A673 (cell line): ENCODE data around the gene PEPD. TPM values are rescaled to one million over a fixed set of nuclear protein-coding genes. Genes with fewer than 3 reads are reported as not detected.

Experiments used
- BruUV-seq: library from RNA; stranded (reverse); fragments of 400-500 nt; replicated peaks from 2 replicates; lab custom pipeline; 2021; lab: Mats Ljungman, UMichigan
- CTCF ChIA-PET: fragments of 300-600 bp; sonication (Branson Sonifier 250); formaldehyde crosslinking; loops from one replicate; lab custom pipeline; 2022; ENCODE audit warnings: antibody characterized with exemption; lab: Charles Lee
- POLR2A ChIA-PET: fragments of 300-600 bp; sonication (Branson Sonifier 250); formaldehyde crosslinking; loops from one replicate; lab custom pipeline; 2022; ENCODE audit warnings: antibody characterized with exemption; ENCODE audit not compliant: low non-redundant PET; lab: Charles Lee
- DNase-seq: peaks from one replicate; pipeline ENCODE4 v3.0.0-alpha.2; 2015; ENCODE audit warnings: low spot score
- H3K27ac ChIP-seq: fragments of 200-600 bp; sonication (generic); 2 replicates; pipeline ENCODE4 v1.5.1; 2016; ENCODE audit warnings: mixed run types, low read depth, mild to moderate bottlenecking, mixed read lengths, antibody characterized with exemption, low read length; ENCODE audit not compliant: poor library complexity, severe bottlenecking
- H3K27me3 ChIP-seq: fragments of 200-600 bp; sonication (generic); replicated peaks from 2 replicates; pipeline ENCODE4 v1.6.1; 2017; ENCODE audit warnings: mixed run types, low read depth, mild to moderate bottlenecking, mixed read lengths, antibody characterized with exemption, low read length; ENCODE audit not compliant: insufficient read depth, poor library complexity
- H3K36me3 ChIP-seq: fragments of 200-600 bp; sonication (generic); 2 replicates; pipeline ENCODE4 v1.6.1; 2016; ENCODE audit warnings: mixed run types, mild to moderate bottlenecking, mixed read lengths, antibody characterized with exemption, low read length; ENCODE audit not compliant: insufficient read depth, poor library complexity, severe bottlenecking
- H3K4me1 ChIP-seq: fragments of 200-600 bp; sonication (generic); 2 replicates; pipeline ENCODE4 v1.6.1; 2017; ENCODE audit warnings: mixed run types, mild to moderate bottlenecking, mixed read lengths, antibody characterized with exemption, low read length; ENCODE audit not compliant: insufficient read depth, poor library complexity, severe bottlenecking
- H3K4me3 ChIP-seq: fragments of 200-600 bp; sonication (generic); 2 replicates; pipeline ENCODE4 v1.5.1; 2016; ENCODE audit warnings: low read depth, mixed run types, mild to moderate bottlenecking, mixed read lengths, low read length; ENCODE audit not compliant: poor library complexity, severe bottlenecking
- H3K9me3 ChIP-seq: fragments of 200-600 bp; sonication (generic); 2 replicates; pipeline ENCODE4 v1.6.1; 2016; ENCODE audit warnings: mixed run types, low read depth, mild to moderate bottlenecking, mixed read lengths, antibody characterized with exemption, low read length; ENCODE audit not compliant: poor library complexity, severe bottlenecking
- EZH2 ChIP-seq: fragments of 200-600 bp; sonication (generic); IDR thresholded peaks from 2 replicates; pipeline ENCODE4 v1.6.1; 2017; ENCODE audit warnings: borderline replicate concordance, low read depth, mild to moderate bottlenecking, mixed read lengths, antibody characterized with exemption, low read length; ENCODE audit not compliant: poor library complexity, severe bottlenecking
- intact Hi-C: fragments of 100-400 bp; cut with micrococcal nuclease; formaldehyde crosslinking; loops from one replicate; pipeline ENCODE4 v1.10.0; 2022; ENCODE audit not compliant: unreplicated experiment
- total RNA-seq: library from RNA; stranded (reverse); gene quantifications from 2 replicates; pipeline ENCODE4 v1.2.3, GENCODE V29; 2021
- TF ChIP-seq, protein P1 (sequence below): fragments of 300-800, 200-600 bp; sonication (generic); conservative IDR thresholded peaks from 2 replicates; pipeline ENCODE4 v1.5.1; 2017; ENCODE audit warnings: low read depth, mild to moderate bottlenecking, antibody characterized with exemption, low read length, moderate library complexity, mixed read lengths

Gene PEPD
- total RNA-seq, 1 experiment from 2014 or later: 82.2 TPM

DNA sequence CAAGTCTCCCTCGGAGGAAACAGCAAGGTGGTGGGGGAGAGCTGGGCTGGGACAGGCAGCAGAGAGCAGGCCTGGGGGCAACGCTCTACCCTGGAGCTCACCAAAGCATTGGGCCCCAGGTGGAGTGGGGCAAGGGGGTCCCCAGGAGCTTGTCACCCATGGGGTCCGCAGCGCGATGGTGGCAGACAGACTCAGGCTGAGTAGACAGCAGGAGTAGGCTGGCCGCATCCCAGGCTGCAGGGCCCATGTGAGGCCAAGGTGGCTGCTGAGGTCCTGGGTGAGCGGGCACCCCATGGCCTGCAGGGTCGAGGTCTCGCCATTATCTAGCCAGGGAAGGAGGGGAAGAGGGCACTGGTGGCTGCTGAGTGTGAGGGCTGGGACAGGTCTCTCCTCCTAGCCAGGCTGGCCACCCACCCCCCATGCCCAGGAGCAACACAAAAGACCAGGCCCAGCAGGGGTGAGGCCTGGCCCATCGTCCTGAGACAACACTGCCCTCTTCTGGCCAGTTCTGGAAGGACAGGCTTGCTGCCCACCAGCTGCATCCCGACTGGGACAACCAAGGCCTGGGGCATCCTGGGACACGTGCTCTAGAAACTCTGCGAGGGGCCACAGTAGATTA is 115.0 kb downstream of the PEPD start:
- Histone ChIP-seq H3K27ac (no peak overlapping the region), H3K36me3 (no peaks in the 10 kb centered on the region), H3K4me1 (no peaks in the 10 kb centered on the region), H3K9me3 (no peaks in the 10 kb centered on the region), H3K4me3 (no peak overlapping the region), H3K27me3 (no peaks in the 10 kb centered on the region)
- POLR2A ChIA-PET: no interaction called here
- DNase-seq: peak; percentile 71
- intact Hi-C loops: loop anchor here (2.0 to 10.0 kb wide), 3 partner anchors 164 to 282 kb away; no protein-coding TSS in a partner anchor
- BruUV-seq: no TSS peak
- no peak for TF ChIP-seq EZH2
- TF ChIP-seq, protein P1, sequence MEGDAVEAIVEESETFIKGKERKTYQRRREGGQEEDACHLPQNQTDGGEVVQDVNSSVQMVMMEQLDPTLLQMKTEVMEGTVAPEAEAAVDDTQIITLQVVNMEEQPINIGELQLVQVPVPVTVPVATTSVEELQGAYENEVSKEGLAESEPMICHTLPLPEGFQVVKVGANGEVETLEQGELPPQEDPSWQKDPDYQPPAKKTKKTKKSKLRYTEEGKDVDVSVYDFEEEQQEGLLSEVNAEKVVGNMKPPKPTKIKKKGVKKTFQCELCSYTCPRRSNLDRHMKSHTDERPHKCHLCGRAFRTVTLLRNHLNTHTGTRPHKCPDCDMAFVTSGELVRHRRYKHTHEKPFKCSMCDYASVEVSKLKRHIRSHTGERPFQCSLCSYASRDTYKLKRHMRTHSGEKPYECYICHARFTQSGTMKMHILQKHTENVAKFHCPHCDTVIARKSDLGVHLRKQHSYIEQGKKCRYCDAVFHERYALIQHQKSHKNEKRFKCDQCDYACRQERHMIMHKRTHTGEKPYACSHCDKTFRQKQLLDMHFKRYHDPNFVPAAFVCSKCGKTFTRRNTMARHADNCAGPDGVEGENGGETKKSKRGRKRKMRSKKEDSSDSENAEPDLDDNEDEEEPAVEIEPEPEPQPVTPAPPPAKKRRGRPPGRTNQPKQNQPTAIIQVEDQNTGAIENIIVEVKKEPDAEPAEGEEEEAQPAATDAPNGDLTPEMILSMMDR: peak; percentile 90
- CTCF ChIA-PET: interaction anchor here (0.9 to 1.6 kb wide), 5 partner anchors 9 to 192 kb away, joined by 3 to 6 read pairs (median 4); no protein-coding TSS in a partner anchor

DNA sequence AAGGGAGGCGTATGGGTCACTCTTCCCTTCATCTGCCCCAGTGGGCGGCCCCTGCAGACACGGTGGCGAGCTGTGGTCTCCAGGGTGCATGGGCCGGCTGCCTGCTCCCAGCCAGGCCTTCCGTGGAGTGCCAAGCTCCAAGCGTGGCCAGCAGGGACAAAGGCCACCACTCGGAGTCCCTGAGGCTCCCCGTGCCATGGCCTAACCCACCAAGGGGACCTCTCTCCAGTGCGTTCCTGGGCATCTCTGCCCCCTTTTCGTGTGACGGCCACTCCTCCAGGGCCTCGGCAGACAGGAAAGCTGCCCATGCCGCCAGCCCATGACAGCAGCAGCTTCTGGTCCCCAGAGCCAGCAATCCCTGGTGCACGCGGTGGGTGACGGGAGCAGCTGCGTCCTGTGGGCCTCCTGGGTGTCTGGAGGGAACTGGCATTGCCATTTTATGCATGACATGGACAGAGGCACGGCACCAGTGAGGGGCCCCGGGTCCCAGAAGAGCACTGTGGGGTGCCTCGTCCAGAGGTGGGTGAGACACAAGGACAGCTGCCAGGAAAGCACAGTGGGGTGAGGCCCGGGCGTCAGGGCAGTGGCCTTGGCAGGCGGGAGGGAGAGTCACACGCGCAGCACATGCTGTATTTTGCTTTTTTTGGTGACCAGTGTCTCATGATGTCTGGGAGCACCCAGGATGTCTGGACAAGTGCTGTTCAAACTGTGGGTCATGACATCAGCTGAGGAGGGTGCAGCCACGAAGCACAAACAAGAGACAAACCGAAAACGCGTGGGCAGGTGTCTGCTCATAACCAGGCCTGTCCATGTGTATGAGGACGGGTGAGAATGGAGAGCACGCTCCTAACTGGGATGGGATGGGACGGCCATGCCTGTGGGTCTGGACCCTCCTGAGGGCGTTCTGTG is 115.8 kb downstream of the PEPD start:
- Histone ChIP-seq H3K4me3 (no peak overlapping the region), H3K4me1 (no peaks in the 10 kb centered on the region), H3K36me3 (no peaks in the 10 kb centered on the region), H3K27ac (no peak overlapping the region), H3K9me3 (no peaks in the 10 kb centered on the region), H3K27me3 (no peaks in the 10 kb centered on the region)
- intact Hi-C loops: loop anchor here (2.0 to 10.0 kb wide), 3 partner anchors 163 to 281 kb away; no protein-coding TSS in a partner anchor
- no TSS peak for BruUV-seq
- no peak for DNase-seq
- ChIA-PET POLR2A (no interaction called here), CTCF (interaction anchor here (0.9 to 1.6 kb wide), 4 partner anchors 10 to 191 kb away, joined by 3 to 6 read pairs (median 4); no protein-coding TSS in a partner anchor)
- TF ChIP-seq, protein P1: no peak

DNA sequence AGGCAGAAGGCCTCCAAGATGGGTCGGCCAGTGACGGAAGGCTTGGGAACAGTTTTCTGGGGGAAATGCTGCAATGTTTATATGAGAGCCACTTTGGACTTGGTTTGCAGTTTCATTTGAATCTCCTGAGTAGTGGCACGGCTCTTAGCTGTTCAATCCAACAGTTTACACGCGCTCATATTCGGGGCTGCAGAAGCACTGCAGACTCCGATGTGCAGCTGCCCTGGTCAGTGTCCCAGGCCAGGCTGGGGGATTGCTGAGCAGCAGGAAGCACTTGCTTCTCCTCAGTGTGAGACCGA is 116.4 kb downstream of the PEPD start:
- no TSS peak for BruUV-seq
- no peaks in the 10 kb centered on the region for H3K9me3 ChIP-seq
- DNase-seq: no peak
- no peak overlapping the region for H3K4me3 ChIP-seq
- H3K27me3 ChIP-seq: no peaks in the 10 kb centered on the region
- intact Hi-C loops: loop anchor here (10.0 kb wide), 1 partner anchor 280 kb away; no protein-coding TSS in a partner anchor
- H3K4me1 ChIP-seq: no peaks in the 10 kb centered on the region
- POLR2A ChIA-PET: no interaction called here
- no peak for TF ChIP-seq EZH2
- TF ChIP-seq, protein P1: no peak
- no peak overlapping the region for H3K27ac ChIP-seq
- H3K36me3 ChIP-seq: no peaks in the 10 kb centered on the region
- CTCF ChIA-PET: no interaction called here
